Measurements from ENCODE around the gene BEST2. TPM values are rescaled to one million over a fixed set of nuclear protein-coding genes. Genes with fewer than 3 reads are reported as not detected.

BEST2 gene
- total RNA-seq, 1 experiment from 2014 or later = 3.3 TPM

DNA sequence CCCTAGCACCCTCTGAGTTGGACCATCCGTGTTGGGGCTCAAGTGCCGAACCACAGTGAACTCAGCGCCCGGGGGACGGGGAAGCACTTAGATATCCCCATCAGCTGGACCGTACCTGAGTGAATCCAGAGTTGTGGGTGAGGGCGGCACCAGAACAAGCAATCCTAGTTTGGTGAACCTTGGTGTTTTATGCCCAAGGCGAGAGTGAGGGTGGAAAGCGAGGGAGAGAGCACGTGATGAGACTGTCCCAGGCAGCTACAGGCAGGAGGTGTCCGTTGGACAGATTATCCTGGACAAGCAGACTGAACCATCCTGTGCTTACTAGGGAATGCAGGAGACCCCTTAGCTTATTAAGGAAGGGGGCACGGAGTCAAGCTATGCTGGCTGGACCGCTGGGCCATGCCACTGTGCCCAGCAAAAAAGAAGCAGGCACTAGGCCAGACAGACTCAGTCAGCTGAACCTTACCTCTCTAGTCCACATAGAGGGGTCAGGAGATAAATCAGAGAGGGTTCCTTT, 13.7 kb upstream of the BEST2 start:
- H3K4me3 Mint-ChIP-seq = peak overlapping the region; percentile 100
- ChIA-PET POLR2A (interaction anchor here (1.3 to 5.3 kb wide), 2 partner anchors 15 to 42 kb away, joined by 4 to 44 read pairs; partner anchors contain the start of genes FBXW9 and TNPO2), CTCF (interaction anchor here (1.7 kb wide), 1 partner anchor 23 kb away, joined by 14 read pairs; no protein-coding TSS in a partner anchor)
- TF ChIP-seq NR3C1 (CRISPR knock-in tag; conservative IDR thresholded peaks at IDR 0.05; ENCODE audit: low read depth) (no peak), SMAD3 (CRISPR knock-in tag; IDR thresholded peaks at IDR 0.05; ENCODE audit: borderline replicate concordance) (no peak)
- peaks cover 19% of the 10 kb centered on the region for H3K36me3 Mint-ChIP-seq
- DNase-seq (ENCODE audit: low spot score) = no peak
- H3K9me3 Mint-ChIP-seq = no peaks in the 10 kb centered on the region
- no peak overlapping the region for H3K27ac Mint-ChIP-seq
- no peaks in the 10 kb centered on the region; the same call in 1 of the 2 replicates for H3K27me3 Mint-ChIP-seq (ENCODE audit: low read depth)
- peaks cover 20% of the 10 kb centered on the region for H3K4me1 Mint-ChIP-seq
- ATAC-seq = no peak

DNA sequence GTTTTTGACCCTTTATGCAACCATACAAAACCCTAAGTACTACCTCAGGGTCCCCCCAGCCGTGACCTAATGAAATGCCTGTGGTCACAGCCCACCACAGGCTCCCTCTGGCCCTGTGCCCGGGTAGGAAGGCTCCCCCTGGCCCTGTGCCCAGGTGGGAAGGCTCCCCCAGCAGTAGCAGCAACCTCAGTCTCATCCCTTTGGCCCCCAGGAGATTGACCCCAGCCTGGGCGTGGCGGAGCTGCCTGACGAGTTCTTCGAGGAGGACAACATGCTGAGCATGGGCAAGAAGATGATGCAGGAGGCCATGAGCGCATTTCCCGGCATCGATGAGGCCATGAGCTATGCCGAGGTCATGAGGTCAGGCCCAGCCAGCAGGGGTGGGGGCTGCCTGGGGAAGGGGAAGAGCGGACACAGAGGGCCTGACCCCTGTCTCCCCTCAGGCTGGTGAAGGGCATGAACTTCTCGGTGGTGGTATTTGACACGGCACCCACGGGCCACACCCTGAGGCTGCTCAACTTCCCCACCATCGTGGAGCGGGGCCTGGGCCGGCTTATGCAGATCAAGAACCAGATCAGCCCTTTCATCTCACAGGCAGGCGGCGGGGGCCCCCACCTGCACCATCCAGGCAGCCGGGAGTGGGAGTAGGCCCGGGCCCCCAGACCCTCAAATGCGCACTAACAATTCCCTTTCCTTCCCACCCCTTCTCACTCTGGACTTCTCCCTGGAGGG, 6.3 kb upstream of the BEST2 start:
- TF ChIP-seq TEAD1 (CRISPR knock-in tag; IDR thresholded peaks at IDR 0.05) = no peak
- TF ChIP-seq, protein P1, sequence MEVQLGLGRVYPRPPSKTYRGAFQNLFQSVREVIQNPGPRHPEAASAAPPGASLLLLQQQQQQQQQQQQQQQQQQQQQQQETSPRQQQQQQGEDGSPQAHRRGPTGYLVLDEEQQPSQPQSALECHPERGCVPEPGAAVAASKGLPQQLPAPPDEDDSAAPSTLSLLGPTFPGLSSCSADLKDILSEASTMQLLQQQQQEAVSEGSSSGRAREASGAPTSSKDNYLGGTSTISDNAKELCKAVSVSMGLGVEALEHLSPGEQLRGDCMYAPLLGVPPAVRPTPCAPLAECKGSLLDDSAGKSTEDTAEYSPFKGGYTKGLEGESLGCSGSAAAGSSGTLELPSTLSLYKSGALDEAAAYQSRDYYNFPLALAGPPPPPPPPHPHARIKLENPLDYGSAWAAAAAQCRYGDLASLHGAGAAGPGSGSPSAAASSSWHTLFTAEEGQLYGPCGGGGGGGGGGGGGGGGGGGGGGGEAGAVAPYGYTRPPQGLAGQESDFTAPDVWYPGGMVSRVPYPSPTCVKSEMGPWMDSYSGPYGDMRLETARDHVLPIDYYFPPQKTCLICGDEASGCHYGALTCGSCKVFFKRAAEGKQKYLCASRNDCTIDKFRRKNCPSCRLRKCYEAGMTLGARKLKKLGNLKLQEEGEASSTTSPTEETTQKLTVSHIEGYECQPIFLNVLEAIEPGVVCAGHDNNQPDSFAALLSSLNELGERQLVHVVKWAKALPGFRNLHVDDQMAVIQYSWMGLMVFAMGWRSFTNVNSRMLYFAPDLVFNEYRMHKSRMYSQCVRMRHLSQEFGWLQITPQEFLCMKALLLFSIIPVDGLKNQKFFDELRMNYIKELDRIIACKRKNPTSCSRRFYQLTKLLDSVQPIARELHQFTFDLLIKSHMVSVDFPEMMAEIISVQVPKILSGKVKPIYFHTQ (CRISPR knock-in tag; IDR thresholded peaks at IDR 0.05) = no peak
- TF ChIP-seq, protein P2, sequence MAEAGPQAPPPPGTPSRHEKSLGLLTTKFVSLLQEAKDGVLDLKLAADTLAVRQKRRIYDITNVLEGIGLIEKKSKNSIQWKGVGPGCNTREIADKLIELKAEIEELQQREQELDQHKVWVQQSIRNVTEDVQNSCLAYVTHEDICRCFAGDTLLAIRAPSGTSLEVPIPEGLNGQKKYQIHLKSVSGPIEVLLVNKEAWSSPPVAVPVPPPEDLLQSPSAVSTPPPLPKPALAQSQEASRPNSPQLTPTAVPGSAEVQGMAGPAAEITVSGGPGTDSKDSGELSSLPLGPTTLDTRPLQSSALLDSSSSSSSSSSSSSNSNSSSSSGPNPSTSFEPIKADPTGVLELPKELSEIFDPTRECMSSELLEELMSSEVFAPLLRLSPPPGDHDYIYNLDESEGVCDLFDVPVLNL (CRISPR knock-in tag; IDR thresholded peaks at IDR 0.05; ENCODE audit: borderline replicate concordance, low read depth) = no peak
- no peak for TF ChIP-seq KAT7 (CRISPR knock-in tag; IDR thresholded peaks at IDR 0.05; ENCODE audit: borderline replicate concordance)
- no peak for TF ChIP-seq ZNF263 (CRISPR knock-in tag; IDR thresholded peaks at IDR 0.05; ENCODE audit: low read depth)
- TF ChIP-seq TEAD4 (CRISPR knock-in tag; IDR thresholded peaks at IDR 0.05) = no peak
- no peak for TF ChIP-seq SOX15 (CRISPR knock-in tag; IDR thresholded peaks at IDR 0.05)
- TF ChIP-seq ETV6 (CRISPR knock-in tag; IDR thresholded peaks at IDR 0.05) = no peak
- TF ChIP-seq, protein P3, sequence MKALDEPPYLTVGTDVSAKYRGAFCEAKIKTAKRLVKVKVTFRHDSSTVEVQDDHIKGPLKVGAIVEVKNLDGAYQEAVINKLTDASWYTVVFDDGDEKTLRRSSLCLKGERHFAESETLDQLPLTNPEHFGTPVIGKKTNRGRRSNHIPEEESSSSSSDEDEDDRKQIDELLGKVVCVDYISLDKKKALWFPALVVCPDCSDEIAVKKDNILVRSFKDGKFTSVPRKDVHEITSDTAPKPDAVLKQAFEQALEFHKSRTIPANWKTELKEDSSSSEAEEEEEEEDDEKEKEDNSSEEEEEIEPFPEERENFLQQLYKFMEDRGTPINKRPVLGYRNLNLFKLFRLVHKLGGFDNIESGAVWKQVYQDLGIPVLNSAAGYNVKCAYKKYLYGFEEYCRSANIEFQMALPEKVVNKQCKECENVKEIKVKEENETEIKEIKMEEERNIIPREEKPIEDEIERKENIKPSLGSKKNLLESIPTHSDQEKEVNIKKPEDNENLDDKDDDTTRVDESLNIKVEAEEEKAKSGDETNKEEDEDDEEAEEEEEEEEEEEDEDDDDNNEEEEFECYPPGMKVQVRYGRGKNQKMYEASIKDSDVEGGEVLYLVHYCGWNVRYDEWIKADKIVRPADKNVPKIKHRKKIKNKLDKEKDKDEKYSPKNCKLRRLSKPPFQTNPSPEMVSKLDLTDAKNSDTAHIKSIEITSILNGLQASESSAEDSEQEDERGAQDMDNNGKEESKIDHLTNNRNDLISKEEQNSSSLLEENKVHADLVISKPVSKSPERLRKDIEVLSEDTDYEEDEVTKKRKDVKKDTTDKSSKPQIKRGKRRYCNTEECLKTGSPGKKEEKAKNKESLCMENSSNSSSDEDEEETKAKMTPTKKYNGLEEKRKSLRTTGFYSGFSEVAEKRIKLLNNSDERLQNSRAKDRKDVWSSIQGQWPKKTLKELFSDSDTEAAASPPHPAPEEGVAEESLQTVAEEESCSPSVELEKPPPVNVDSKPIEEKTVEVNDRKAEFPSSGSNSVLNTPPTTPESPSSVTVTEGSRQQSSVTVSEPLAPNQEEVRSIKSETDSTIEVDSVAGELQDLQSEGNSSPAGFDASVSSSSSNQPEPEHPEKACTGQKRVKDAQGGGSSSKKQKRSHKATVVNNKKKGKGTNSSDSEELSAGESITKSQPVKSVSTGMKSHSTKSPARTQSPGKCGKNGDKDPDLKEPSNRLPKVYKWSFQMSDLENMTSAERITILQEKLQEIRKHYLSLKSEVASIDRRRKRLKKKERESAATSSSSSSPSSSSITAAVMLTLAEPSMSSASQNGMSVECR (CRISPR knock-in tag; IDR thresholded peaks at IDR 0.05; ENCODE audit: borderline replicate concordance) = no peak
- TF ChIP-seq FOXP1 (CRISPR knock-in tag; IDR thresholded peaks at IDR 0.05; ENCODE audit: borderline replicate concordance) = no peak
- TF ChIP-seq, protein P4, sequence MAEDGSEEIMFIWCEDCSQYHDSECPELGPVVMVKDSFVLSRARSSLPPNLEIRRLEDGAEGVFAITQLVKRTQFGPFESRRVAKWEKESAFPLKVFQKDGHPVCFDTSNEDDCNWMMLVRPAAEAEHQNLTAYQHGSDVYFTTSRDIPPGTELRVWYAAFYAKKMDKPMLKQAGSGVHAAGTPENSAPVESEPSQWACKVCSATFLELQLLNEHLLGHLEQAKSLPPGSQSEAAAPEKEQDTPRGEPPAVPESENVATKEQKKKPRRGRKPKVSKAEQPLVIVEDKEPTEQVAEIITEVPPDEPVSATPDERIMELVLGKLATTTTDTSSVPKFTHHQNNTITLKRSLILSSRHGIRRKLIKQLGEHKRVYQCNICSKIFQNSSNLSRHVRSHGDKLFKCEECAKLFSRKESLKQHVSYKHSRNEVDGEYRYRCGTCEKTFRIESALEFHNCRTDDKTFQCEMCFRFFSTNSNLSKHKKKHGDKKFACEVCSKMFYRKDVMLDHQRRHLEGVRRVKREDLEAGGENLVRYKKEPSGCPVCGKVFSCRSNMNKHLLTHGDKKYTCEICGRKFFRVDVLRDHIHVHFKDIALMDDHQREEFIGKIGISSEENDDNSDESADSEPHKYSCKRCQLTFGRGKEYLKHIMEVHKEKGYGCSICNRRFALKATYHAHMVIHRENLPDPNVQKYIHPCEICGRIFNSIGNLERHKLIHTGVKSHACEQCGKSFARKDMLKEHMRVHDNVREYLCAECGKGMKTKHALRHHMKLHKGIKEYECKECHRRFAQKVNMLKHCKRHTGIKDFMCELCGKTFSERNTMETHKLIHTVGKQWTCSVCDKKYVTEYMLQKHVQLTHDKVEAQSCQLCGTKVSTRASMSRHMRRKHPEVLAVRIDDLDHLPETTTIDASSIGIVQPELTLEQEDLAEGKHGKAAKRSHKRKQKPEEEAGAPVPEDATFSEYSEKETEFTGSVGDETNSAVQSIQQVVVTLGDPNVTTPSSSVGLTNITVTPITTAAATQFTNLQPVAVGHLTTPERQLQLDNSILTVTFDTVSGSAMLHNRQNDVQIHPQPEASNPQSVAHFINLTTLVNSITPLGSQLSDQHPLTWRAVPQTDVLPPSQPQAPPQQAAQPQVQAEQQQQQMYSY (CRISPR knock-in tag; IDR thresholded peaks at IDR 0.05) = no peak
- no peak for TF ChIP-seq CREB1 (CRISPR knock-in tag; IDR thresholded peaks at IDR 0.05)
- no peak for TF ChIP-seq NFATC4 (CRISPR knock-in tag; IDR thresholded peaks at IDR 0.05)
- Mint-ChIP-seq H3K4me1 (no peaks in the 10 kb centered on the region), H3K27me3 (ENCODE audit: low read depth) (peaks cover 12% of the 10 kb centered on the region), H3K9me3 (no peaks in the 10 kb centered on the region), H3K27ac (no peak overlapping the region), H3K36me3 (peaks cover 28% of the 10 kb centered on the region), H3K4me3 (no peak overlapping the region)
- ChIA-PET POLR2A (interaction anchor here (0.5 kb wide), 1 partner anchor 361 kb away, joined by 3 read pairs; no protein-coding TSS in a partner anchor), CTCF (interaction anchor here (4.7 kb wide), 1 partner anchor 15 kb away, joined by 16 read pairs; no protein-coding TSS in a partner anchor)
- DNase-seq (ENCODE audit: low spot score) (no peak), ATAC-seq (no peak)

All from WTC11 (cell line).